ENCODE data around the gene NDFIP2.

DNA sequence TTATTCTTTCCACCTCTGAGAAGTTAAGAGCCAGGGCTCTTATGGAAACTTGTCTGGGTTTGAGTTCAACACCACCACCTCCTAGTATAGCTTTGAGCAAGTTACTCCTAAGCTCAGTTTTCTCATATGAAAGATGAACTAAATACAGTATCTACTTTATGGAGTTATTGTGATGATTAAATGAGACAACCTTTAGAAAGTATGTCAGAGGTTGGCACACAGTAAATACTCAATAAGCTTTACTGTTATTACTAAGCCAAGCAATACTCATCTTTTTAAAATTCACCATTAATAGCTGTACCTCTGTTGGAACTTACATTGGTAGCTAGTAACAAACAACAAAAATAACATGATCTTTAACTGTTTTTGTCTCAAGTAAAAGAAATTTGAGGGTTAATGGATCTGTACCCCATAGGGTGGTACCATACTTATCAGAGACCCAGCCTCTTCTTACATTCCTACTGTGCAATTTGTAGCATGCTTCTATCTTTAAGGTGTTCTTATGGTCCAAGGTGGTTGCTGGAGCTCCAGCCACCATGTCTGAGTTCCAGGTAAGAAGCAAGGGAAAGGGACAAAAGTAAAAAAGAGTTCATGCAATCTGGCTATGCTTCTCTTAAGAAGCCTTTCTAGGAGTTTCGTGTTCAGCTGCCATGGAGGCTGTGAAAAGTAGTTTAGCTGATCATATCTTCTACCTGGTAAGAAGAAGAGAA lies 24.1 kb upstream of the NDFIP2 start:
- TF ChIP-seq, protein P1, sequence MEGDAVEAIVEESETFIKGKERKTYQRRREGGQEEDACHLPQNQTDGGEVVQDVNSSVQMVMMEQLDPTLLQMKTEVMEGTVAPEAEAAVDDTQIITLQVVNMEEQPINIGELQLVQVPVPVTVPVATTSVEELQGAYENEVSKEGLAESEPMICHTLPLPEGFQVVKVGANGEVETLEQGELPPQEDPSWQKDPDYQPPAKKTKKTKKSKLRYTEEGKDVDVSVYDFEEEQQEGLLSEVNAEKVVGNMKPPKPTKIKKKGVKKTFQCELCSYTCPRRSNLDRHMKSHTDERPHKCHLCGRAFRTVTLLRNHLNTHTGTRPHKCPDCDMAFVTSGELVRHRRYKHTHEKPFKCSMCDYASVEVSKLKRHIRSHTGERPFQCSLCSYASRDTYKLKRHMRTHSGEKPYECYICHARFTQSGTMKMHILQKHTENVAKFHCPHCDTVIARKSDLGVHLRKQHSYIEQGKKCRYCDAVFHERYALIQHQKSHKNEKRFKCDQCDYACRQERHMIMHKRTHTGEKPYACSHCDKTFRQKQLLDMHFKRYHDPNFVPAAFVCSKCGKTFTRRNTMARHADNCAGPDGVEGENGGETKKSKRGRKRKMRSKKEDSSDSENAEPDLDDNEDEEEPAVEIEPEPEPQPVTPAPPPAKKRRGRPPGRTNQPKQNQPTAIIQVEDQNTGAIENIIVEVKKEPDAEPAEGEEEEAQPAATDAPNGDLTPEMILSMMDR (IDR thresholded peaks at IDR 0.05), result no peak
- TF ChIP-seq POLR2A (IDR thresholded peaks at IDR 0.05), result no peak
